GM21529 (cell line): ENCODE measurements around the gene ZNF793.

Experiments
- ATAC-seq: cut with Tn5 transposase; IDR thresholded peaks from one replicate; pipeline ENCODE4 v1.9.1; 2021; ENCODE audit not compliant: unreplicated experiment

ZNF793 gene

DNA sequence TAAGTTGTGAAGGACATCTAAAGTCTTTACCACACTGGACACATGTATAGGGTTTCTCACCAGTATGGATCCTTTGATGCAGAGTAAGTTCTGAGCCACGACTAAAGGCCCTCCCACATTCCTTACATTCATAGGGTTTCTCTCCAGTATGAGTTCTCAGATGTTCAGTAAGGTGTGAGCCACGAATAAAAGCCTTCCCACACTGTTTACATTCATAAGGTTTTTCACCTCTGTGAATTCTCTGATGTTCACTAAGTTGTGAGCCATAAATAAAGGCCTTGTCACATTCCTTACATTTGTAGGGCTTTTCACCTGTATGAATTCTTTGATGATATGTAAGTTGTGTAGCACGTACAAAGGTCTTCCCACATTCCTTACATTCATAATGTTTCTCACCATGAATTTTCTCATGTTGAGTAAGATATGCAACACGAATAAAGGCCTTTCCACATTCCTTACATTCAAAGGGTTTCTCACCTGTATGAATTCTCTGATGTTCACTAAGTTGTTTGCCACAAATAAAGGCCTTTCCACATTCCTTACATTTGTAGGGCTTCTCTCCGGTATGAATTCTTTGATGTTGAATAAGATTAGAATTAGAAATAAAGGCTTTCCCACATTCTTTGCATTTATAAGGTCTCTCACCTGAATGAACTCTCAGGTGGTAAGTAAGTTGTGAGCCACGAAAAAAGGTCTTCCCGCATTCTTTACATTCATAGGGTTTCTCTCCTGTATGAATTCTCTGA lies 58.1 kb downstream of the ZNF793 start:
- ATAC-seq, result no peak

DNA sequence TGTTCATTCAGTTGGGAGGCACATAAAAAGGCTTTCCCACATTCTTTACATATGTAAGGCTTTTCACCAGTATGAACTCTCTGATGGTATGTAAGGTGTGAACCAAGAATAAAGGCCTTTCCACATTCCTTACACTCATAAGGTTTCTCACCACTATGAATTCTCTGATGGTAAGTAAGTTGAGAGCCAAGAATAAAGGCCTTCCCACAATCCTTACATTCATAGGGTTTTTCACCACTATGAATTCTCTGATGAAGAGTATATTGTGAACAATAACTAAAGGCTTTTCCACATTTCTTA lies 58.6 kb downstream of the ZNF793 start:
- ATAC-seq, result no peak

DNA sequence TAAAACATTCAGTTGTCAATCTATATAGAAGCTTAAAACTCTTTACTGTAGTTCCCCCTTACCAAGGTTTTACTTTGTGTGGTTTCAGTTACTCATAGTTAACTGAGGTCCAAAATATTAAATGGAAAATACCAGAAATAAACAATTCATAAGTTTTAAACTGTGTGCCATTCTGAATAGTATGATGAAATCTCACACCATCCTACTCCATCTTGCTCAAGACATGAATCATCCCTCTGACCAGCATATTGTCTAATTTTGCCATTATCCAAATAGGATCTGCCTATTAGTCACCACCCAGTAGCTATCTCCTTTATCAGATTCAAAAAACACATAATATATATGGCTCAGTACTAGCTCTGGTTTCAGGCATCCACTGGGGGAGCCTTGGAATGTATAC lies 65.5 kb downstream of the ZNF793 start:
- ATAC-seq, result no peak

DNA sequence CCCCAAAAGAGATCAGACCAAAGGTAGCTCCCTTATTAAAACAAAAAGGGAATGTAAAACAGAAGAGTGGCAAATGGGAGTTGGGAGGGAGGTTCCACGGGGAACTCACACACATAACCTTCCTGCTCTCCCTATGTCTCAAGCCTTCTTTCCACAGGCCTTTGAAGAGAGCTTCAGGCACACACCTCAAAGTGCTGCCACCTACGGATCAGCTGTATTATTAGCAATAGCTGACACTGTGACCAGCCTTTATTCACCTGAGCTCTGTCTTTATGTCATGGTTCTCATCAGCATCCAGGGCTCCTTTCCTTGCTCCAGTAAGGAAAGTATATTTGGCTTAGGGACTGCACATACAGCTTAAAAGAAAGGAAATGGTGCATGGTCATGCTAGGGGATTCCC lies 76.6 kb downstream of the ZNF793 start:
- no peak for ATAC-seq
